Thyroid gland (tissue), 4 donors: ENCODE data around the gene AANAT. TPM values are rescaled to one million over a fixed set of nuclear protein-coding genes. Genes with fewer than 3 reads are reported as not detected.

Experiments
- DNase-seq, 2 donors: peaks; one replicate each; pipeline ENCODE4 v3.0.0-alpha.2; 2019
- H3K27ac ChIP-seq, 3 donors: fragments of 200-600 bp; sonication (generic); 1 replicate in 2 of 3; 2 replicates in 1 of 3; pipeline ENCODE4 v1.5.1; 2016 to 2019; ENCODE audit warnings: mild to moderate bottlenecking in 1 of 3, moderate library complexity in 1 of 3
- H3K27me3 ChIP-seq: fragments of 200-600 bp; sonication (generic); one replicate; pipeline ENCODE4 v1.5.1; 2019
- H3K36me3 ChIP-seq, 2 donors: fragments of 200-600 bp; sonication (generic); one replicate each; pipeline ENCODE4 v1.5.1; 2016 to 2019
- H3K4me1 ChIP-seq, 2 donors: fragments of 200-600 bp; sonication (generic); one replicate each; pipeline ENCODE4 v1.5.1; 2017 to 2019
- H3K4me3 ChIP-seq, 3 donors: fragments of 200-600 bp; sonication (generic); replicated peaks in 1 of 3; 1 replicate in 2 of 3; 2 replicates in 1 of 3; pipeline ENCODE4 v1.5.1; 2016; ENCODE audit warnings: mild to moderate bottlenecking in 1 of 3
- H3K9me3 ChIP-seq: fragments of 200-600 bp; sonication (generic); one replicate; pipeline ENCODE4 v1.5.1; 2017
- CTCF ChIP-seq, 6 experiments: fragments of 200-600 bp in 3 of 6; fragments of 450-650 bp in 3 of 6; sonication (generic) in 3 of 6; IDR thresholded peaks; one replicate each; pipeline ENCODE4 v1.5.1; 2016 to 2019; ENCODE audit warnings: antibody characterized with exemption in 6 of 6, mild to moderate bottlenecking in 2 of 6, inconsistent platforms in 1 of 6, moderate library complexity in 1 of 6
- POLR2A ChIP-seq, 2 donors: fragments of 450-650 bp; IDR thresholded peaks; one replicate each; pipeline ENCODE4 v1.6.1; 2017; ENCODE audit warnings: antibody characterized with exemption in 2 of 2, mild to moderate bottlenecking in 2 of 2, moderate library complexity in 1 of 2
- WGBS, 2 donors: methylation state at CpG; one replicate each; pipeline ENCODE4 v1.1.5; 2017; 5-methylcytosine and 5-hydroxymethylcytosine counted together
- intact Hi-C: fragments of 100-400 bp; cut with DNase I; formaldehyde crosslinking; loops from one replicate; pipeline ENCODE4 v1.15.1; 2023
- total RNA-seq, 4 donors: library from RNA; depleted of rRNA; stranded (reverse); fragments of >200 nt; gene quantifications; one replicate each; pipeline ENCODE4 v1.2.3, GENCODE V29; 2016

AANAT gene
- total RNA-seq, 4 donors from 2014 or later = 0.81 TPM; not detected in 3

DNA sequence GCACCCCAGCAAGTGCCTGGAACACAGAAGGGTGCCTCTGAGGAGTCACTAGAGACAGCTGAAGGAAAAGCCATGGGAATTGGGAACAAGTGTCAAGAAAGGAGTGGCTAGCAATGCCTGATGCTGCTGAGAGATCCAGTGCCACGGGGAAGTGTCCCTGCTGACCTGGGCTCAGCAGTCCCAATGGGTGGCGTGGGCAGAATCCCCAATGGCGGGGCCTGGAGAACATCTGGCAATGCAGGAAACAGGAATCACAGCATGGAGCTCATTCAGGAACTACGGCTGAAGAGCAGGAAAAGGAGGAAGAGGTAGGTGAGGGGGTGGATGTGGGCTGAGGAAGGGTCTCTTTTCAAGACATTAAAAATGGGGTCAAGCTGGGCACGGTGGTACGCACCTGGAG lies 44.5 kb upstream of the AANAT start:
- H3K9me3 ChIP-seq = no peaks in the 10 kb centered on the region
- intact Hi-C loops = no loop called here
- H3K27ac ChIP-seq = no peak overlapping the region
- WGBS, 2 donors = 80 to 87% methylated on average over 6 of the region's 6 CpGs
- DNase-seq = no peak
- no peak overlapping the region for H3K4me3 ChIP-seq
- TF ChIP-seq CTCF (IDR thresholded peaks at IDR 0.05) = no peak
- TF ChIP-seq POLR2A (IDR thresholded peaks at IDR 0.05) = no peak
- H3K27me3 ChIP-seq = no peaks in the 10 kb centered on the region
- H3K4me1 ChIP-seq = peaks cover 32 to 45% of the 10 kb centered on the region in 2 donors
- no peaks in the 10 kb centered on the region for H3K36me3 ChIP-seq

DNA sequence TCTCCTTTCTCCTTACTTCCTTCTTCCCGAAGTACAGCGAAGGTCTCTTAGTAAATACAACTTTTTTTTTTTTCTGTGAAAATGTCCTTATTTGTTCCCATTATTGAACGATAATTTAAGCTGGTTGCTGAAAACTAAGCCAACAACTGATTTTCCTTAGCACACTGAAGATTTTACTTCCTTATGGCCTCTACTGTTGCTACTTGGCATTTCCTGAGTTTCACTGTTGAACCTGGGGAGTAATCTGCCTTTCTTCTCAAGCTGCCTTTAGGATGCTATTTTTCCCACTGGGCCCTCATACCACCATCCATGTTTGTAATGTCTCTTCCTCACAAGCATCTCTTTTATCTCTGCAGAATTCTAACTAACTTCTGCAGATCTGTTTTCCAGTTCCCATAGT lies 40.5 kb upstream of the AANAT start:
- intact Hi-C loops = no loop called here
- H3K4me3 ChIP-seq = no peak overlapping the region
- WGBS, 2 donors = 85 to 95% methylated on average over 3 of the region's 3 CpGs
- H3K4me1 ChIP-seq = peaks cover 13 to 19% of the 10 kb centered on the region in 2 donors
- DNase-seq = no peak
- no peak overlapping the region for H3K27ac ChIP-seq
- no peaks in the 10 kb centered on the region for H3K9me3 ChIP-seq
- no peaks in the 10 kb centered on the region for H3K36me3 ChIP-seq
- no peaks in the 10 kb centered on the region for H3K27me3 ChIP-seq
- TF ChIP-seq POLR2A (IDR thresholded peaks at IDR 0.05) (no peak), CTCF (IDR thresholded peaks at IDR 0.05) (no peak)

DNA sequence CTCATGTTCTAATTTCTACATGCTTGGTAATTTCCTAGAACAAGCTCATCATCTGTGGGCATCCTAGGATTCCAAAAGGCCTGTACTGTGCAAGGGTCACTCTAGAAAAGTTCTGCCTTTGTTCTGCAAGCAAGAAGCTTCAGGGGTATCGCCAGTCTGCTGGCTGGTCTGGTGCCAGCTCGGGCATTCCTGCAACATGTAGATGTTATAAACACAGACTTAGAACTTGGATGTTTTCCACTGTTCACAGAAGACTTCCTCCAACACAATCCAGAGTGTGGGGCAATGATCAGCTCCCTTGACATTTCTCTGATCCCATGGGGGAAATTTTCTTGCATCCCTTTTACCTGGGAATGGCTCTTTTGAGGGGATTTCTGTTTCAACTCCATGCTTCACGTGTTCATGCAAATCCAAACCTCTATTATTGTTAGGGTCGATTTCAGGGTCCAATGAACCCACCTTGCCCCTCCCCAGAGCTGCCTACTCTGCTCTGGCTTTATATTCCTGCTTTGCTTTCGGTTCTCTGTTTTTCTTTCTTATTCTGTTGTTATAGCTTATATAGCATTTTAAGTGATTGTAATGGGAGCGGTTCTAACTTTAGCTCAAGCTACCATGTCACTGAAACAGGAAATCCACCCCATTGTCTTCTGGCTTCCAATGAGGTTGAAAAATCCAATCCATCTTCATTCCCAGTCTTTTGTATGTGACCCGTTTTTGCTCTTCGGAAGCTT lies 39.7 kb upstream of the AANAT start:
- H3K36me3 ChIP-seq = no peaks in the 10 kb centered on the region
- no peaks in the 10 kb centered on the region for H3K27me3 ChIP-seq
- peak overlapping the region; percentile 9 to 34 (median 25) for H3K27ac ChIP-seq
- peaks cover 13 to 19% of the 10 kb centered on the region in 2 donors for H3K4me1 ChIP-seq
- WGBS, 2 donors = 39 to 51% methylated on average over 8 of the region's 8 CpGs
- DNase-seq = peak; percentile 64
- TF ChIP-seq CTCF (IDR thresholded peaks at IDR 0.05) = no peak
- intact Hi-C loops = no loop called here
- H3K9me3 ChIP-seq = no peaks in the 10 kb centered on the region
- no peak overlapping the region for H3K4me3 ChIP-seq

DNA sequence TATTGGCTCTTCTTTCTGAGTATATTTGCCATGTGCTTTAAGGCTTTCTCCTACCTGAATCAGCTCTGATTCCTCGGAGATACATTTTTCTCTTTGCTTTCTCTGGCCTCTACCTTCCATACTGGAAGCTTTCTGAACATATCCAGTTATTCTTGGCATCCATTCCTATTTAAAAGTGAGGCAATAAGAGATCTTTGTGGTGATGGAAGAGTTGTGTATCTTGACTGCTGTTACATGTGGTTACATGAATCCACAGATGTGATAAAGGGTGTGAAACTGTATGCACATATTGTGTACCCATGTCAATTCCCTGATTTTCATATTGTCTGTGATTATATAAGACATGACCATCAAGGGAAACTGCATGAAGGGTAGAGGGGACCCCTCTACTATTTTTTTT lies 38.9 kb upstream of the AANAT start:
- Histone ChIP-seq H3K27ac (no peak overlapping the region), H3K4me1 (peaks cover 13 to 19% of the 10 kb centered on the region in 2 donors), H3K4me3 (no peak overlapping the region), H3K27me3 (no peaks in the 10 kb centered on the region), H3K36me3 (no peaks in the 10 kb centered on the region), H3K9me3 (no peaks in the 10 kb centered on the region)
- WGBS, 2 donors = 94% methylated on average over 1 of the region's 1 CpG
- intact Hi-C loops = no loop called here
- TF ChIP-seq POLR2A (IDR thresholded peaks at IDR 0.05) (no peak), CTCF (IDR thresholded peaks at IDR 0.05) (no peak)
- no peak for DNase-seq

DNA sequence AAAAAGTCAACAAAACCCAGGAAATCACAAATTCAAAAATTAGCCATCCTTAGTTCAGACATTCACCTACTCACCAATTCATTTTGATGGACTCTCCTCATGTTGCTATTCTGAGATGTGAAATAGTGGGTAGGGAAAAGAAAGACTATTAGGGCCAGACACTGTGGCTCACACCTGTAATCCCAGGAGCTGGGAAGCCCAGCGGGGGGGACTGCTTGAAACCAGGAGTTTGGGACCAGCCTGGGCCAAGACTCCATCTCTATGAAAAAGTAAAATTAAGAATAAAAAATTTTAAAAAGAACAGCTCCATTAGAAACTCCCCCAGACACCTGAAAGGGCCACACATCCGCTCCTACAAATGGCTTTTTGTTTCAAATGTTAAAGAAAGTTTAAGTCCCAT lies 35.9 kb upstream of the AANAT start:
- H3K9me3 ChIP-seq = no peaks in the 10 kb centered on the region
- WGBS, 2 donors = 95 to 98% methylated on average over 2 of the region's 2 CpGs
- no peak for DNase-seq
- no peak overlapping the region for H3K4me3 ChIP-seq
- no peaks in the 10 kb centered on the region for H3K36me3 ChIP-seq
- no peak overlapping the region for H3K27ac ChIP-seq
- peaks cover 9 to 19% of the 10 kb centered on the region in 2 donors for H3K4me1 ChIP-seq
- TF ChIP-seq POLR2A (IDR thresholded peaks at IDR 0.05) = no peak
- no peak for TF ChIP-seq CTCF (IDR thresholded peaks at IDR 0.05)
- intact Hi-C loops = no loop called here
- no peaks in the 10 kb centered on the region for H3K27me3 ChIP-seq
